GM23338 (cell line): ENCODE results near the gene KCNAB2. TPM values are rescaled to one million over a fixed set of nuclear protein-coding genes. Genes with fewer than 3 reads are reported as not detected.

ENCODE experiments used
- ATAC-seq: fragments of 200-7000 bp; cut with Tn5 transposase; 3 replicates; pipeline ENCODE4 v1.9.1; 2020
- DNase-seq: peaks from one replicate; pipeline ENCODE4 v3.0.0-alpha.2; 2015; ENCODE audit warnings: low spot score
- H2AFZ ChIP-seq: fragments of 200-600 bp; sonication (generic); 2 replicates; pipeline ENCODE4 v1.8.0; 2016; ENCODE audit warnings: antibody characterized with exemption, mild to moderate bottlenecking, moderate library complexity
- H3F3A ChIP-seq: fragments of 200-600 bp; sonication (generic); replicated peaks from 2 replicates; pipeline ENCODE4 v1.8.0; 2017; ENCODE audit warnings: antibody characterized with exemption, mixed run types, low read depth
- H3K27ac ChIP-seq: fragments of 200-600 bp; sonication (generic); 2 replicates; pipeline ENCODE4 v1.6.1; 2016; ENCODE audit warnings: low read depth
- H3K27me3 ChIP-seq: fragments of 200-600 bp; sonication (generic); 2 replicates; pipeline ENCODE4 v1.8.0; 2016; ENCODE audit warnings: mild to moderate bottlenecking, mixed run types, moderate library complexity; ENCODE audit not compliant: insufficient read depth
- H3K36me3 ChIP-seq: fragments of 200-600 bp; sonication (generic); 2 replicates; pipeline ENCODE4 v1.8.0; 2016; ENCODE audit warnings: mild to moderate bottlenecking; ENCODE audit not compliant: insufficient read depth
- H3K4me1 ChIP-seq: fragments of 200-600 bp; sonication (generic); 2 replicates; pipeline ENCODE4 v1.8.0; 2016; ENCODE audit warnings: mild to moderate bottlenecking, moderate library complexity; ENCODE audit not compliant: insufficient read depth
- H3K4me2 ChIP-seq: fragments of 200-600 bp; sonication (generic); 2 replicates; pipeline ENCODE4 v1.7.1; 2017; ENCODE audit warnings: mixed run types
- H3K4me3 ChIP-seq: fragments of 200-600 bp; sonication (generic); 2 replicates; pipeline ENCODE4 v1.6.1; 2016; ENCODE audit warnings: mixed run types
- H3K79me2 ChIP-seq: fragments of 200-600 bp; sonication (generic); replicated peaks from 2 replicates; pipeline ENCODE4 v1.8.0; 2017; ENCODE audit warnings: mild to moderate bottlenecking; ENCODE audit not compliant: insufficient read depth
- H3K9me2 ChIP-seq: fragments of 200-600 bp; sonication (generic); 2 replicates; pipeline ENCODE4 v1.8.0; 2017; ENCODE audit not compliant: insufficient read depth
- H4K20me1 ChIP-seq: fragments of 200-600 bp; sonication (generic); replicated peaks from 2 replicates; pipeline ENCODE4 v1.8.0; 2017; ENCODE audit warnings: mild to moderate bottlenecking; ENCODE audit not compliant: insufficient read depth
- H3K27ac Mint-ChIP-seq: 2 replicates; pipeline ENCODE4 v1.8.0; 2020; ENCODE audit warnings: inconsistent platforms, mild to moderate bottlenecking, moderate library complexity, mixed read lengths
- H3K27me3 Mint-ChIP-seq: 3 replicates; pipeline ENCODE4 v1.8.0; 2022; ENCODE audit warnings: low read depth, mild to moderate bottlenecking, moderate library complexity, mixed read lengths, inconsistent platforms; ENCODE audit not compliant: insufficient read depth, poor library complexity
- H3K36me3 Mint-ChIP-seq: 3 replicates; pipeline ENCODE4 v1.8.0; 2021; ENCODE audit warnings: low read depth, mild to moderate bottlenecking, inconsistent platforms, moderate library complexity, mixed read lengths
- H3K4me1 Mint-ChIP-seq: 3 replicates; pipeline ENCODE4 v1.8.0; 2020; ENCODE audit warnings: mild to moderate bottlenecking, inconsistent platforms, mixed read lengths
- H3K4me3 Mint-ChIP-seq: 3 replicates; pipeline ENCODE4 v1.8.0; 2021; ENCODE audit warnings: moderate library complexity, mild to moderate bottlenecking, inconsistent platforms, mixed read lengths
- H3K9me3 Mint-ChIP-seq: 3 replicates; pipeline ENCODE4 v1.8.0; 2020; ENCODE audit warnings: moderate library complexity, mild to moderate bottlenecking, inconsistent platforms, mixed read lengths
- EZH2 ChIP-seq: fragments of 200-600 bp; sonication (generic); IDR thresholded peaks from one replicate; pipeline ENCODE4 v1.8.0; 2017; ENCODE audit warnings: antibody characterized with exemption, mild to moderate bottlenecking, low read depth; ENCODE audit not compliant: unreplicated experiment
- JUNB ChIP-seq: IDR thresholded peaks from one replicate; pipeline ENCODE4 v1.6.1; 2016; ENCODE audit warnings: antibody characterized with exemption; ENCODE audit not compliant: unreplicated experiment
- NANOG ChIP-seq: IDR thresholded peaks from 2 replicates; pipeline ENCODE4 v1.6.1; 2016; ENCODE audit warnings: antibody characterized with exemption, borderline replicate concordance
- REST ChIP-seq: IDR thresholded peaks from one replicate; pipeline ENCODE4 v1.6.1; 2018; ENCODE audit warnings: antibody characterized with exemption; ENCODE audit not compliant: unreplicated experiment
- polyA plus RNA-seq: library from polyadenylated mRNA; unstranded; fragments of >200 nt; fragmentation: Nextera tagmentation; extraction: Ambion mirVana; gene quantifications from 2 replicates; pipeline ENCODE4 v1.2.1, GENCODE V29; 2016
- total RNA-seq: library from RNA; depleted of rRNA; stranded (reverse); fragments of >200 nt; shearing (Covaris generic); gene quantifications from 2 replicates; pipeline ENCODE4 v1.2.3, GENCODE V29; 2014

Gene KCNAB2
- total and polyA plus RNA-seq, 2 experiments from 2014 or later: 3.0 to 3.7 TPM

- DNase-seq (no peak), ATAC-seq (no peak)
- no peaks in the 10 kb centered on the region for H3K27me3 ChIP-seq
- H3K27ac Mint-ChIP-seq: no peak overlapping the region
- no peaks in the 10 kb centered on the region for H3K4me1 ChIP-seq
- H3K9me2 ChIP-seq: no peaks in the 10 kb centered on the region
- no peaks in the 10 kb centered on the region; the same call in 2 of the 3 replicates for H3K4me1 Mint-ChIP-seq
- H3K4me3 Mint-ChIP-seq: no peak overlapping the region
- no peak overlapping the region for H3K27ac ChIP-seq
- TF ChIP-seq REST: no peak
- no peaks in the 10 kb centered on the region for H4K20me1 ChIP-seq
- H3K4me3 ChIP-seq: no peak overlapping the region
- H3K9me3 Mint-ChIP-seq: no peaks in the 10 kb centered on the region
- peaks cover 18% of the 10 kb centered on the region for H3K27me3 Mint-ChIP-seq
- H2AFZ ChIP-seq: no peak overlapping the region
- H3K4me2 ChIP-seq: no peak overlapping the region
- no peaks in the 10 kb centered on the region for H3F3A ChIP-seq
- H3K36me3 Mint-ChIP-seq: no peaks in the 10 kb centered on the region
- no peaks in the 10 kb centered on the region for H3K36me3 ChIP-seq
- no peaks in the 10 kb centered on the region for H3K79me2 ChIP-seq
Measured at GRCh38 chr1:6125366-6125765, 79.7 kb downstream of the KCNAB2 start.

- ATAC-seq (no peak), DNase-seq (no peak)
- Mint-ChIP-seq H3K4me1 (no peaks in the 10 kb centered on the region; the same call in 2 of the 3 replicates), H3K27me3 (peaks cover 18% of the 10 kb centered on the region), H3K9me3 (no peaks in the 10 kb centered on the region), H3K27ac (no peak overlapping the region), H3K4me3 (no peak overlapping the region), H3K36me3 (no peaks in the 10 kb centered on the region)
- Histone ChIP-seq H3K4me2 (no peak overlapping the region), H3K4me3 (no peak overlapping the region), H2AFZ (no peak overlapping the region), H3K36me3 (no peaks in the 10 kb centered on the region), H3K27ac (no peak overlapping the region), H4K20me1 (no peaks in the 10 kb centered on the region), H3F3A (no peaks in the 10 kb centered on the region), H3K4me1 (no peaks in the 10 kb centered on the region), H3K27me3 (no peaks in the 10 kb centered on the region), H3K9me2 (no peaks in the 10 kb centered on the region), H3K79me2 (no peaks in the 10 kb centered on the region)
- TF ChIP-seq JUNB (no peak), EZH2 (no peak), REST (no peak), NANOG (no peak)
Measured at GRCh38 chr1:6126028-6126427, 80.3 kb downstream of the KCNAB2 start.
